GM21723 (cell line): Measurements from ENCODE around the gene AKAP11.
A peak's percentile ranks its signal among the peaks of the same experiment; 100 is the strongest.
"Not testable (repeated sequence)": the region's sequence is repeated elsewhere in the genome, so short reads cannot be mapped to it uniquely, and the experiment has no call there.

ENCODE experiments used
- ATAC-seq: cut with Tn5 transposase; IDR thresholded peaks from one replicate; pipeline ENCODE4 v1.9.1; 2021; ENCODE audit warnings: mild to moderate bottlenecking, moderate library complexity; ENCODE audit not compliant: unreplicated experiment

The AKAP11 gene

GRCh38 chr13:42272115-42272803, at the start of gene AKAP11:
TSS of gene AKAP11 (plus strand) at chr13:42272152. CDS start at chr13:42286349, 14,197 bp downstream.
- peak; percentile 26 for ATAC-seq

DNA sequence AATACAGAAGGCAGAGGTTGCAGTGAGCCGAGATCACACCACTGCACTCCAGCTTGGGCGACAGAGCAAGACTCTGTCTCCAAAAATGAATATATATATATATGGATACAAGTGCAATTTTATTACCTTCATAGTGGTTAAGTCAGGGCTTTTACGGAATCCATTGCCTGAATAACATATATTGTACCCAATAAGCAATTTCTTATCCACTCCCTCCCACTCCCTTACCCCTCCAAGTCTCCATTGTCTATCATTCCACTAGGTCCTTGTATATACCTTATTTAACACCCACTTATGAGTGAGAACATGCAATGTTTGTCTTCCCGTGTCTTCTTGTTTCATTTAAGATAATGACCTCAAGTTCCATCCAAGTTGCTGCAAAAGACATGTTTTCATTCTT, 48.3 kb upstream of the AKAP11 start:
- ATAC-seq: no peak

- no peak for ATAC-seq
Observed at GRCh38 chr13:42225051-42225450, 46.9 kb upstream of the AKAP11 start.

DNA sequence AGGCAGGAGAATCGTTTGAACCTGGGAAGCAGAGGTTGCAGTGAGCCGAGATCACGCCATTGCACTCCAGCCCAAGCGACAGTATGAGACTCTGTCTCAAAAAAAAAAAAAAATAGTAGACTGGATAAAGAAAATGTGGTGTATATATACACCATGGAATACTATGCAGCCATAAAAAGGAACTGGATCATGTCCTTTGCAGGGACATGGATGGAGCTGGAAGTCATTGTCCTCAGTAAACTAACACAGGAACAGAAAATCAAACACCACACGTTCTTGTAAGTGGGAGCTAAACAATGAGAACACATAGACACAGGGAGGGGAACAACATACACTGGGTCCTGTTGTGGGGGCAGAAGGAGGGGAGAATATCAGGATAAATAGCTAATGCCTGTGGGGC, 45.2 kb upstream of the AKAP11 start:
- ATAC-seq: not testable (repeated sequence)

DNA sequence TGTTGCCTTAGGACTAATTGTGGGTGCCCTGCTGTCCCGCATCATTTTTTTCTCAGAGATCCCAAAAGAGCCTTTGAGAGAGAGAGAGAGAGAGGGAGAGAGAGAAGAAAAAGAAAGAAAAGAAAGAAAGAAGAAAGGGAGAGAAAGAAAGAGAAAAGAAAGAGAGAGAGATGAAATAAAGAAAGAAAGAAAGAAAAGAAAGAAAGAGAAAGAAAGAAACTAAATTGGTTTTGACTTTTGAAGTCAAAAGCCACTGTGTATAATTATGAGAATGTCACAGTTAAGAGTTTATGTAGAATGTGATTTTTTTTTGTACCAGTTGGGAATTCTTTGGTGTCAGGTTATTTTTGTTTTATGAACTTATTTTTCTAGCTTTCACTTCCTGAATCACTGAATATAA, 43.4 kb upstream of the AKAP11 start:
- no peak for ATAC-seq

GRCh38 chr13:42229287-42229686, 42.7 kb upstream of the AKAP11 start:
- ATAC-seq: no peak

DNA sequence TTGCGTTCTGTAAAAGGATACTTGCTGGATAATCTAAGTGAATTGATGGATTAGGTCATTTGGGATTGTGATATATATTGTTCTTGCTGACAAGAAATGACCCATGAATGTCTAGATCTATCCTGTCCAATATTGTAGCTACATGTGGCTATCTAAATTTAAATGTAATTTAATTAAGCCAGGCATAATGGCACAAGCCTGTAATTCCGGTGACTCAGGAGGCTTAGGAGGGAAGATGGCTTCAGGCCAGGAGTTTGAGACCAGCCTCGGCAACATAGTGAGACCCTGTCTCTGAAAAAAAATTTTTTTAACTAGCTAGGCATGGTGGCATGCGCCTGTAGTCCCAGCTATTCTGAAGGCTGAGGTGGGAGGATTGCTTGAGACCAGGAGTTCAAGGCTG, 39.3 kb upstream of the AKAP11 start:
- no peak for ATAC-seq

- ATAC-seq: no peak
Observed at GRCh38 chr13:42233726-42234125, 38.2 kb upstream of the AKAP11 start.

DNA sequence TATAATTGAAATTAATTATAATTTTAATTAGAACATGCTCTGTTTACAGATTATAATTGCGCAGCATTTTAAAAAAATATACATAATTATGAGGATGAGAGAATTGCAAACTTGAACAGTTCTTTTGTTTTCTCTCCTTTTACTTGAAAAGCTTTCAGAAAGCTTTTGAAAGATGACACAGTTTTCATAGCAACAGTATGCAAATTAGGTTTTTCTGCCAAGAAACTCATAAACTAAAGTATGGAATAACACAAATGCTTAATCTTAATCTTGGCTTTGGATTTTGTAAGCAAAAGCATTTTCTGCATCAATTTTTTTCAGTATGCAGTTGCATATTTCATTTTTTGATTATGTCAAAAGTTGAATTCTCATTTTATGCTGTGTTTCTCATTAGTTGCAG, 32.8 kb upstream of the AKAP11 start:
- ATAC-seq: no peak

- no peak for ATAC-seq
Observed at GRCh38 chr13:42239644-42240043, 32.3 kb upstream of the AKAP11 start.

DNA sequence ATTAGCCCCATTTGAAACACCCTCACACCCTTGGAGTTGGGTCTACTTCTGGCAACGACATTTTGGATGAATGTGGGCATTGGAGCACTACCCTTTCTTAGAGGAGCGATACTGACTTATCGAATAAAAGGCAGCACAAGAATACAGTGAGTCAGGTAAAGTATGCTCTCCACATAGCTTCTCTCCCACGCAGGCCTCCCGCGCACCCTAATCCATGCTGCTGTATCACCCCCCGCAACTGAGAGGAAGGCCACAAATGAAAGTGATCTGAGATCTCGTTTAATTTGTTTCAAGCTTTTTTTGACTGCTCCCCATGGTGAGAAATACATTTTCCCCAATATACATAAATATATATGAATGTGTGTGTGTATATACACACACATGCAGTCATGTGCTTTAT, 25.4 kb upstream of the AKAP11 start:
- no peak for ATAC-seq

DNA sequence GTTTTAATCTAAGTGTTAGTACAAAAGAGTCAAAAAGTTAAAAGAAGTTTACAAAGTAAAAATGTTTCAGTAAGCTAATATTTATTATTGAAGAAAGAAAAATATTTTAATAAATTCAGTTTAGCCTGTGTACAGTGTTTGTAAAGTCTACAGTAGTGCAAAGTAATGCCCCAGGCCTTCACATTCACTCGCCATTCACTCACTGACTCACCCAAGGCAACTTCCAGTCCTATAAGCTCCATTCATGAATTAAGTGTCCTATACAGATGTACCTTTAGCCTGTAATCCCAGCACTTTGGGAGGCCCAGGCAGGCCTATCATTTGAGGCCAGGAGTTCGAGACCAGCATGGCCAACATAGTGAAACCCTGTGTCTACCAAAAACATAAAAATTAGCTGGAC, 24.1 kb upstream of the AKAP11 start:
- ATAC-seq: no peak

DNA sequence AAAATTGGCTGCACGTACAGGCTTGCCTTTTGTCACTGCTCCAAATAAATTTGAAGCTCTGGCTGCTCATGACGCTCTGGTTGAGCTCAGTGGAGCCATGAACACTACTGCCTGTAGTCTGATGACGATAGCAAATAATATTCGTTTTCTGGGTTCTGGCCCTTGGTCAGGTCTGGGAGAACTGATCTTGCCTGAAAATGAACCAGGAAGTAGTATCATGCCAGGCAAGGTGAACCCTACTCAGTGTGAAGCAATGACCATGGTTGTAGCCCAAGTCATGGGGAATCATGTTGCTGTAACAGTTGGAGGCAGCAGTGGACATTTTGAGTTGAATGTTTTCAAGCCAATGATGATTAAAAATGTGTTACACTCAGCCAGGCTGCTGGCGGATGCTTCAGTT, 16.1 kb upstream of the AKAP11 start:
- ATAC-seq: no peak

DNA sequence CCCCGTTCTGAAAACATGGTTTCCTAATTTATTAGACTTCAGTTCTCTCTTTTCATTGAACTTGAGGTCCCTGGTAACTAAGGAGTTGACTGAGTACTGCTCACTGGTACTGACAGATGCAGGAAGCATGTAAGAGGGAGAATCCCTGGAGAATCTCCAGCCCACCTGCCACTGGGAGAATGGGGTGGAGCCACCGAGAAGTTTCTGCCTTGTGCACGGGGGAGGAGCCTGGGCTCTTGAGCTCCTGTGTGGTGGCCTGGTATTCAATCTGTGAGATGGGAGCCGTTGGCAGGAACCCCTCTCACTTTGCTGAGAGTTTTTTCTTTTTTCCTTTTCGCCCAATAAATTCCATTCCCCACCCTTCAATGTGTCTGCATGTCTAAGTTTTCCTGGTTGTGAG, 13.2 kb upstream of the AKAP11 start:
- no peak for ATAC-seq

DNA sequence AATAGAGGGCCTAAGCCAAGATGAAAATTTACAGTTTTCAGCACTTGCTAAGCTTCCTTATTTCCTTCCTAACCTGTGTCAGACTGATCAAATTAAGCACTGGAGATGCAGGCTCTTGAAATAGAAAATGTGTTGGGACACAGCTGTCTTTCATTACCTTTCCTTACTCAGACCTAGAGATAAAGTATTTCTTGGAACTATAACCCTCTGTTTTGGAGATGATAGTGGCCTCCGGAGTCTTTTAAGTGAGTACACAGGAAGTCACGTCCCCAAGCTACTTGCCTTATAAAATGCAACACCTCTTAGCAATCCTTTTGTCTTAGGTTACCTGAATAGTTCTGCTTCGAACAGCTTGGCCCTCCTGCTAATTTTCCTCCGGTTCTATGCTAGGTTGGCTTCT, 12.4 kb upstream of the AKAP11 start:
- no peak for ATAC-seq

- no peak for ATAC-seq
Observed at GRCh38 chr13:42260903-42261654, 10.9 kb upstream of the AKAP11 start.

GRCh38 chr13:42266473-42266872, 5.5 kb upstream of the AKAP11 start:
- ATAC-seq: no peak

DNA sequence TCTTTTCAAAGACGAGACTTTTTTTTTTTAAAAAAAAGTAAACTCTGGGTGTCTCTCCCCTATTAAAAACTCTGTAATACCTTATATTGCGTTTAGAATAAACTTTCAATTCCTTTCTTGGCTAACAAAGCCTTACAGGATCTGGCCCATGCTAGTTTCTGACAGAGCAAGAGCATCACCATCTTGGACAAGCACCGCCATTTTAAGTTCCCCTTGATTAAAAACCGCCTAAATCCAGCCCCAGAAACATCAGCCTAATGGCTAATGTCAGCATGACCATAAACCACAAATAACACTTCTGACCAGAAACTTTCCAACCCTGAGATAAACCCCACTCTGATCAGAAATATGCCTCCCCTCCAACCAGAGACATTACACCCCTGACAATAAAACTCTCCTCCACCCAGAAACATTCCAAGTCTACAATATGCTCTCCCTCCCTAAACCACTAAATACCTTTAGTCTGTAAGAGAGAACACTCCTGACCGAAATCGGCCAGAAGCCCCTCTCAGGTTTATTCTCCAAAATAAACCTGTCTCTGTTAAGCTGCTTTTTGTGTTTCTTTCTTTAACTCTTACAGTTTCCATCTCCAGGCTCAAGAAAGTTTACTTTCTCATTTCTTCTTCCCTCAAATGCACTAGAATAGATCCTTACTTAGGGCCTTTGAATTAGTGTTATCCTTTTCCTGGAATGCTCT, 1.6 kb upstream of the AKAP11 start:
- ATAC-seq: no peak

DNA sequence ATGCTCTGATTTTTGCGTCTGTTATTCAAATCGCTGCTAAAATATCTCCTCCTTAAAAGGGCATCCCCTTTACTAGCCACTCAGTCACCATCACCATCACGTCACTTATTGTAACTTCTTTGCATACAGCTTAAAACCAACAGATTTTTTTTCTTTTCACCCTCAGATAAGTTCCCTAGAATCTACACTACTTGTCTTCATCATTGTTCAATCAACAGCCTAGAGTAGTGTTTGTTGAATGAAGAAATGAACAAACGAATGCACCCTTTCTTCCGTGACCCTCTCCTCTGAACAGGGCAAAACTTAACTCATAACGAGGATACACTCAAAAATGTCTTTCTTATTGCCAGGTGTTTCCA, 1.1 kb upstream of the AKAP11 start:
- no peak for ATAC-seq

DNA sequence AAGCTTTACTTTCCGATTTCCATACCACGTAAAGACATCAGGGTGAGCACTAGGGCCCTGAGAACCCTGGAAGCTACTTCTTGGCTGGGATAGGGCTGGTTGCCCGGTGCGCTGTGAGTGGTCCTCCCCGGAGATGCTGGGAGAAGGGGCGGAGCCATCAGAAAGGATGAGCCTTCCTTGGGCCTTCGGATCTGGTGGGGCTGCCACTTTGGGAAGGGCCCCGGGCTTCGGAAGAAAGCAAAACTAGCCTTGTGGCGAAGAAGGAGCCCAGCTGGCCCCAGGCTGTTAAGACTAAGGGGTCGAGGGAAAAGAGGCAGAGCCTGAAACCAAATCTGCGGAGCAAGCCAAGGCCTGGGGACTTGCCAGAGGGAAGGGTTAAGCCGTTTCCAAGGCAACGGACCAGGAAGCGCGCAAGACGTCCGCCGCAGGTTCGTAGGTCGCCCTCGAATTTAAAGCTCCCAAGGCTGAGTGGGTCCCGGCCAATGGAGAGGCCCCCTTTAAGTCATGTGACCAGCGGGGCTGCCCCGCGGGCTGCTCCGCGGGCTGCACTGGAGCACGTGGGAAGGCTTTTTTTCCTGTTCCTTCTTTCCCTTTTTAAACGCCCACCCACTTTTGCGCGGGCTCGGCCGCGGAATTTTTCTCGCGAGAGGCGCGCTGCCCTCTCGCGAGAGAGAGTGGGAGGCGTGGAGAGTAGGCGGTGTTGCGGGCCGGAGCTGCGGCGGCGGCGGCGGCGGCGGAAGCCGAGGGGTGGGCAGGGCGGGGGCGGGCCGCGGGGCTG, 426 bp upstream of the AKAP11 start:
- ATAC-seq: peak; percentile 77

GRCh38 chr13:42272804-42273175, 838 bp downstream of the AKAP11 start:
- no peak for ATAC-seq
